ENCODE data around the gene PDZD2. TPM values are rescaled to one million over a fixed set of nuclear protein-coding genes. Genes with fewer than 3 reads are reported as not detected.
"Not testable (repeated sequence)": the region's sequence is repeated elsewhere in the genome, so short reads cannot be mapped to it uniquely, and the experiment has no call there.

The PDZD2 gene
- total and polyA plus RNA-seq, 2 experiments from 2014 or later, result 1.7 to 4.0 TPM

- Histone ChIP-seq H4K20me1 (ENCODE audit: insufficient read depth, poor library complexity, severe bottlenecking) (no peaks in the 10 kb centered on the region), H3K9me2 (replicated peaks; ENCODE audit: insufficient read depth) (no peaks in the 10 kb centered on the region), H3K4me1 (ENCODE audit: insufficient read depth) (peaks cover 18% of the 10 kb centered on the region), H3K4me2 (no peak overlapping the region), H3K79me2 (no peaks in the 10 kb centered on the region), H3K36me3 (replicated peaks; ENCODE audit: insufficient read depth, low read depth) (no peaks in the 10 kb centered on the region), H3K27ac (no peak overlapping the region), H3K27me3 (no peaks in the 10 kb centered on the region), H2AFZ (no peak overlapping the region), H3K4me3 (no peak overlapping the region), H3K9me3 (ENCODE audit: low read depth) (no peaks in the 10 kb centered on the region)
- 70% methylated on average over 10 of the region's 10 CpGs for WGBS (ENCODE audit: low lambda C conversion rate, missing lambda C conversion rate)
- no peak for TF ChIP-seq EZH2 (IDR thresholded peaks at IDR 0.05; ENCODE audit: borderline replicate concordance)
- TF ChIP-seq EZH2phosphoT487 (IDR thresholded peaks at IDR 0.05; ENCODE audit: low read depth, severe bottlenecking, unreplicated experiment), result no peak
- no peak for TF ChIP-seq CTCF (IDR thresholded peaks at IDR 0.05; ENCODE audit: poor library complexity)
- no peak for DNase-seq (ENCODE audit: low spot score)
Measured at GRCh38 chr5:32014096-32014745, 375.3 kb downstream of the PDZD2 start.

GRCh38 chr5:32015262-32015661, 376.3 kb downstream of the PDZD2 start:
- peaks cover 18% of the 10 kb centered on the region for H3K4me1 ChIP-seq (ENCODE audit: insufficient read depth)
- not testable (repeated sequence) for DNase-seq (ENCODE audit: low spot score); H3K4me3 ChIP-seq; H3K9me3 ChIP-seq (ENCODE audit: low read depth); H2AFZ ChIP-seq; H3K27ac ChIP-seq; H3K9me2 ChIP-seq (replicated peaks; ENCODE audit: insufficient read depth); H3K36me3 ChIP-seq (replicated peaks; ENCODE audit: insufficient read depth, low read depth); H3K27me3 ChIP-seq; H3K79me2 ChIP-seq; H4K20me1 ChIP-seq (ENCODE audit: insufficient read depth, poor library complexity, severe bottlenecking); H3K4me2 ChIP-seq
- WGBS (ENCODE audit: low lambda C conversion rate, missing lambda C conversion rate), result 92% methylated on average over 9 of the region's 9 CpGs

GRCh38 chr5:32017692-32018367, 378.9 kb downstream of the PDZD2 start:
- Histone ChIP-seq H3K27me3 (no peaks in the 10 kb centered on the region), H4K20me1 (ENCODE audit: insufficient read depth, poor library complexity, severe bottlenecking) (no peaks in the 10 kb centered on the region), H3K36me3 (replicated peaks; ENCODE audit: insufficient read depth, low read depth) (no peaks in the 10 kb centered on the region), H3K4me3 (no peak overlapping the region), H3K79me2 (no peaks in the 10 kb centered on the region), H3K4me2 (peak overlapping the region; percentile 17), H3K9me3 (ENCODE audit: low read depth) (no peaks in the 10 kb centered on the region), H2AFZ (no peak overlapping the region), H3K27ac (no peak overlapping the region), H3K4me1 (ENCODE audit: insufficient read depth) (peaks cover 18% of the 10 kb centered on the region), H3K9me2 (replicated peaks; ENCODE audit: insufficient read depth) (no peaks in the 10 kb centered on the region)
- TF ChIP-seq CTCF (IDR thresholded peaks at IDR 0.05; ENCODE audit: poor library complexity) (no peak), EZH2phosphoT487 (IDR thresholded peaks at IDR 0.05; ENCODE audit: low read depth, severe bottlenecking, unreplicated experiment) (no peak), EZH2 (IDR thresholded peaks at IDR 0.05; ENCODE audit: borderline replicate concordance) (no peak)
- 64% methylated on average over 8 of the region's 8 CpGs for WGBS (ENCODE audit: low lambda C conversion rate, missing lambda C conversion rate)
- DNase-seq (ENCODE audit: low spot score), result no peak

Data from hepatocyte (in vitro differentiated cells).